ENCODE results near the gene HAPSTR1. TPM values are rescaled to one million over a fixed set of nuclear protein-coding genes. Genes with fewer than 3 reads are reported as not detected.
A peak's percentile ranks its signal among the peaks of the same experiment; 100 is the strongest.
"Not testable (repeated sequence)": the region's sequence is repeated elsewhere in the genome, so short reads cannot be mapped to it uniquely, and the experiment has no call there.

Gene HAPSTR1, protein sequence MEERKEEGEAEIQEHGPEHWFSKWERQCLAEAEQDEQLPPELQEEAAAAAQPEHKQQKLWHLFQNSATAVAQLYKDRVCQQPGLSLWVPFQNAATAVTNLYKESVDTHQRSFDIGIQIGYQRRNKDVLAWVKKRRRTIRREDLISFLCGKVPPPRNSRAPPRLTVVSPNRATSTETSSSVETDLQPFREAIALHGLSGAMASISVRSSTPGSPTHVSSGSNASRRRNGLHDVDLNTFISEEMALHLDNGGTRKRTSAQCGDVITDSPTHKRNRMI
- 54.5 TPM for polyA plus RNA-seq (2013, experiment 1 of 4)
- 63.8 TPM for polyA plus RNA-seq (2013, experiment 2 of 4)
- polyA plus RNA-seq (2013, experiment 3 of 4), result 32.6 TPM
- polyA plus RNA-seq (2013, experiment 4 of 4), result 37.2 TPM

DNA sequence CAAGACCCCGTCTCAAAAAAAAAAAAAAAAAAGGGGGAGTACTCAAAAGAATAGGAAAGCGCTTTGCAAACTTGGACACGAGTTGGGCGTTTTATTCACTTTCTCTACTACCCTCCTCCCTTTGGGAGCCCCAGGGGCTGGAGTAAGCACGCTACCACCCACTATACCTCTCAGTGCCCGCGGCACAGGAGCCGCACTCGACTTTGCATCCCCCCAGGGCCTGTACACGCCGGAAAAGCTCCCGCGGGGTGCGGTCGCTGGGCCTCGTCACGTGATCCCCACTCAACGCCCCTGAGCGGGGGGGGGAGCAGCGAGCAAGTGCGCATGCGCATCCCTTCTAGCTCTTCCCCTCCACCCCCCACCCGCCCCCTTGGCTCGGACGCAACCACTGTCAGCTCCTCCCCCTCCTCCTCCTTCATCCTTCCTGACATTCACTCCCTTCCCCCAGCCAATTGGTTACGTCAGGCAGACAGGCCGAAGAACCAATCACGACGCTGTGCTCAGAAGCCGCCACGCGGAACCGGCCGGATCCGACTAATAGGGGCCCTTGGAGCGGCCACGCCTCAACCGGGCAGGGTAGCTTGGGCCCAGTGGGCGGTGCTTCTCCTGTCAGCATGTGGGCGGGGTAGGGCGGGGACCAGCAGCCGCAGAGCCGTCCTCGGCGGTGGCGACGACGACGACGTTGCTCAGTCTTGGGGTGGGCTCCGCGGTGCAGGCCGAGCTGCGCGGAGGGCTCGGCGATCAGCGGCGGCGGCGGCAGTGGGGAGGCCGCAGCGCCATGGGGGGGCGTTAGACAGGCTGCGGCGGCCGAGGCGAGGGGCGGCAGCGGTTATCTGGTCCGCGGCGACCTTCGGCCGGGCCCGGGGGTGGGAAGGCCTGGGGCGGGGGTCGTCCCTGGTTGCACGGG lies at the start of gene HAPSTR1:
HAPSTR1 (plus strand) TSS at position 685 of the 907 bp plus-strand sequence. CDS start 401 bp downstream, outside the sequence.
- no peaks in the 10 kb centered on the region for H3K9me3 ChIP-seq (ENCODE audit: control insufficient read depth, low read length)
- no peaks in the 10 kb centered on the region for H3K27me3 ChIP-seq (ENCODE audit: control insufficient read depth, insufficient read depth, low read length, poor library complexity, severe bottlenecking)
- H3K4me3 ChIP-seq (ENCODE audit: insufficient read depth, low read depth, low read length), result peak within 1 kb of the TSS; percentile 90
- H3K4me1 ChIP-seq (ENCODE audit: control insufficient read depth, insufficient read depth, low read length), result peaks cover 8% of the 10 kb centered on the region
- H3K36me3 ChIP-seq (ENCODE audit: control insufficient read depth, insufficient read depth, low read length), result no peaks in the 10 kb centered on the region
- 0 to 1% methylated on average over 77 to 79 of the region's 79 CpGs for WGBS, 2 experiments
- peak within 1 kb of the TSS; percentile 48 for H3K27ac ChIP-seq (ENCODE audit: insufficient read depth, low read depth, low read length, poor library complexity, severe bottlenecking)

DNA sequence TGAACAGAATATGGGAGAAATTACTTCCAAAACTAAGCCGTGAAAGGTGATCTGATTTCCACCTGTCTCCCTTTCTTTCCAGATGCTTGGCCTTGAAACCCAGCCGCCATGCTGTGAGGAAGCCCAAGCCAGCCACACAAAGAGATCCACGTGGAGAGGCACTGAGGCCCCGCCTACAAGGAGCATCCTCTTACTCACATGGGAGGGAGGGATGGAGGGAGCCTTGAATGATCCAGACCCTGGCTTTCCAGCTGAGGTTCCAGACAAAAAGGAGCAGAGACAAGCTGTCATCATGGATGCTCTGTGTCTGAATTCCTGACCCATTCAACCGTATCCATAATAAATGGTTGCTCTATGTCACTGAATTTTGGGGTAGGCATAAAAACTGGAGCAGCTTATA lies 48.9 kb upstream of the HAPSTR1 start:
- no peaks in the 10 kb centered on the region for H3K36me3 ChIP-seq (ENCODE audit: control insufficient read depth, insufficient read depth, low read length)
- no peak overlapping the region for H3K4me3 ChIP-seq (ENCODE audit: insufficient read depth, low read depth, low read length)
- H3K27me3 ChIP-seq (ENCODE audit: control insufficient read depth, insufficient read depth, low read length, poor library complexity, severe bottlenecking), result no peaks in the 10 kb centered on the region
- no peak overlapping the region for H3K27ac ChIP-seq (ENCODE audit: insufficient read depth, low read depth, low read length, poor library complexity, severe bottlenecking)
- H3K9me3 ChIP-seq (ENCODE audit: control insufficient read depth, low read length), result no peaks in the 10 kb centered on the region
- H3K4me1 ChIP-seq (ENCODE audit: control insufficient read depth, insufficient read depth, low read length), result no peaks in the 10 kb centered on the region
- 79 to 83% methylated on average over 5 of the region's 5 CpGs for WGBS, 2 experiments

DNA sequence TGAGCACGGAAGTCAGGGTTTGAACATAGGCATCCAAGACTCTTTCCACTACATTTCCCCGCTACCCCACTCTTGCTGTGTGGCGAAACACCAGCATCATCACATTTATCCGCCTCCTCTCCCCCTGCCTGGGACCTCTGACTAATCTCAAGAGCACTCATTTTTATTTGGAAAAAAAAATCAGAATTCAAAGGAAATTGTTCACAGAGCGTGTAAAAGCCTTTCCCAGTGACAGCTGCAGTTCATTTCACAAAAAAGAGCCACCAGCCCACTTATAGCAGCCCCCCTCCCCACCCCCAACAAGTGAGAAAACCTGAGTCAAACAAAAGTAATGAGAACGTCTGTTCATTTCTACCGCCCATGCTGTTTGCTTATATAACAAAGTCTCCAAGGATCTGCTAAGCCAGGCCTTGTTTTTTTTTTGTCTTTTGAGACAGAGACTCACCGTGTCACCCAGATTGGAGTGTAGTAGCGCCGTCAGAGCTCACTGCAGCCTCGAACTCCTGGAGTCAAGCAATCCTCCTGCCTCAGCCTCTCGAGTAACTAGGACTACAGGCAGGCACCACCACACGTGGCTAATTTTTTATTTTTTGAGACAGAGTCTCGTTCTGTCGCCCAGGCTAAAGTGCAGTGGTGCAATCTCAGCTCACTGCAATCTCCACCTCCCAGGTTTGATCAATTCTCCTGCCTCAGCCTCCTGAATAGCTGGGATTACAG lies 48.3 kb upstream of the HAPSTR1 start:
- no peak overlapping the region for H3K27ac ChIP-seq (ENCODE audit: insufficient read depth, low read depth, low read length, poor library complexity, severe bottlenecking)
- no peaks in the 10 kb centered on the region for H3K36me3 ChIP-seq (ENCODE audit: control insufficient read depth, insufficient read depth, low read length)
- no peaks in the 10 kb centered on the region for H3K27me3 ChIP-seq (ENCODE audit: control insufficient read depth, insufficient read depth, low read length, poor library complexity, severe bottlenecking)
- H3K9me3 ChIP-seq (ENCODE audit: control insufficient read depth, low read length), result no peaks in the 10 kb centered on the region
- 92% methylated on average over 15 of the region's 15 CpGs for WGBS, 2 experiments
- H3K4me3 ChIP-seq (ENCODE audit: insufficient read depth, low read depth, low read length), result no peak overlapping the region
- H3K4me1 ChIP-seq (ENCODE audit: control insufficient read depth, insufficient read depth, low read length), result peaks cover 2% of the 10 kb centered on the region

- H3K4me1 ChIP-seq (ENCODE audit: control insufficient read depth, insufficient read depth, low read length); H3K4me3 ChIP-seq (ENCODE audit: insufficient read depth, low read depth, low read length); H3K36me3 ChIP-seq (ENCODE audit: control insufficient read depth, insufficient read depth, low read length); H3K9me3 ChIP-seq (ENCODE audit: control insufficient read depth, low read length); H3K27ac ChIP-seq (ENCODE audit: insufficient read depth, low read depth, low read length, poor library complexity, severe bottlenecking); H3K27me3 ChIP-seq (ENCODE audit: control insufficient read depth, insufficient read depth, low read length, poor library complexity, severe bottlenecking): not testable (repeated sequence)
- 64 to 67% methylated on average over 3 of the region's 3 CpGs for WGBS, 2 experiments
Measured at GRCh38 chr16:9045562-9045961, 45.9 kb upstream of the HAPSTR1 start.

DNA sequence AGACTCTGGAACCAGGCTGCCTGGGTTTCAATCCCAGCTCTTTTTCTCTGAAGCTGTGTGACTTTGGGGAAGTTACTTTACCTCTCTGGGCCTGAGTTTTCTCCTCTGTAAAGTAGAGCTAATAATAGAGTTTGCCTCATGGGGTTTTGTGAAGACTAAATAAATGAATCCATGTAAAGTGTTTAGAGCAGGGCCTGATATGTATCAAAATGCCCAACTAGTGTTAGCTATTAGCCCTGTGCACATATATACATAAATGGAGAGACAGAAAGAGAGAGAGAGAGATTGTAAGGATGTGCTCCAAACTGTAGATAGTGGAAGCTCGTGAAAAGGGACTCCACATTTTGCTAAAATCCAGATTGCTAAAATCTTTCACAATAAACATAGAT lies 44.8 kb upstream of the HAPSTR1 start:
- no peaks in the 10 kb centered on the region for H3K27me3 ChIP-seq (ENCODE audit: control insufficient read depth, insufficient read depth, low read length, poor library complexity, severe bottlenecking)
- H3K4me3 ChIP-seq (ENCODE audit: insufficient read depth, low read depth, low read length), result no peak overlapping the region
- H3K9me3 ChIP-seq (ENCODE audit: control insufficient read depth, low read length), result no peaks in the 10 kb centered on the region
- H3K27ac ChIP-seq (ENCODE audit: insufficient read depth, low read depth, low read length, poor library complexity, severe bottlenecking), result no peak overlapping the region
- no peaks in the 10 kb centered on the region for H3K36me3 ChIP-seq (ENCODE audit: control insufficient read depth, insufficient read depth, low read length)
- peaks cover 5% of the 10 kb centered on the region for H3K4me1 ChIP-seq (ENCODE audit: control insufficient read depth, insufficient read depth, low read length)
- 100% methylated on average over 1 of the region's 1 CpG; no CpG with 5 or more reads in 1 of the 2 experiments for WGBS, 2 experiments

DNA sequence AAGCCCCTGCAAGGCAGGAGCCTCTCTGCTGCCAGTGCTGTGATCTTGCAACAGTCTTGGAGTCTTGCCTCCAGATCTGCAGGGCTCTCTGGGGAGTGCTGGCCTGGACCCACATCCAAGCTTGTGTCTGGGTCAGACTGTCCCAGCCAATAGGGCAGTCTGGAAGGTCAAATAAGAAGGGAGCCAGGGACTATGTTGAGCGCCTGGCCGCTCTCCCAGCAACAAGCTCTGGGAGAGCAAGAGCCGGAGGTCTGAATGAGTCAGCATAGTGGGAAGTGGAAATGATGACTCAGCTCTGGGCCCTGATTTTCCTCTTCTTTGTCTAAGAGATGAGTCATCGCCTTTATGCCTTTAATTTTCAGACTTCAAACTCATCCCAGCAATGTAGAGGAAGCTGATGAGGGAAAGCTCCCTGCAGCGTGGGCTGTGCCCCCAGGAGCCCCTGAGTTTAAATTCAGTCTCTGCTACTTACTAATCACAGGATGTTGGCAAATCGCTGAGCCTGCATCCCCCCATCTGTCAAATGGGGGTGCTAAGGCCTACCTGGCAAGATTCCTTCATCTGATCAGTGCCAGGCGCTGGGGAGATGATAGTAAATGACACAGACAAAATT lies 43.6 kb upstream of the HAPSTR1 start:
- no peak overlapping the region for H3K4me3 ChIP-seq (ENCODE audit: insufficient read depth, low read depth, low read length)

GRCh38 chr16:9048302-9048700 lies 43.1 kb upstream of the HAPSTR1 start:
- Histone ChIP-seq H3K27ac (ENCODE audit: insufficient read depth, low read depth, low read length, poor library complexity, severe bottlenecking) (peak overlapping the region; percentile 63), H3K36me3 (ENCODE audit: control insufficient read depth, insufficient read depth, low read length) (no peaks in the 10 kb centered on the region), H3K4me1 (ENCODE audit: control insufficient read depth, insufficient read depth, low read length) (peaks cover 5% of the 10 kb centered on the region), H3K27me3 (ENCODE audit: control insufficient read depth, insufficient read depth, low read length, poor library complexity, severe bottlenecking) (no peaks in the 10 kb centered on the region), H3K4me3 (ENCODE audit: insufficient read depth, low read depth, low read length) (no peak overlapping the region), H3K9me3 (ENCODE audit: control insufficient read depth, low read length) (no peaks in the 10 kb centered on the region)
- WGBS, 2 experiments, result 74 to 79% methylated on average over 4 of the region's 4 CpGs

More for the DNA sequence above, 43.6 kb upstream of the HAPSTR1 start:
- Histone ChIP-seq H3K36me3 (ENCODE audit: control insufficient read depth, insufficient read depth, low read length) (no peaks in the 10 kb centered on the region), H3K4me1 (ENCODE audit: control insufficient read depth, insufficient read depth, low read length) (peaks cover 5% of the 10 kb centered on the region), H3K9me3 (ENCODE audit: control insufficient read depth, low read length) (no peaks in the 10 kb centered on the region), H3K27me3 (ENCODE audit: control insufficient read depth, insufficient read depth, low read length, poor library complexity, severe bottlenecking) (no peaks in the 10 kb centered on the region), H3K27ac (ENCODE audit: insufficient read depth, low read depth, low read length, poor library complexity, severe bottlenecking) (peak overlapping the region; percentile 63)
- WGBS, 2 experiments, result 50 to 54% methylated on average over 7 of the region's 7 CpGs

- H3K4me1 ChIP-seq (ENCODE audit: control insufficient read depth, insufficient read depth, low read length), result peaks cover 5% of the 10 kb centered on the region
Measured at GRCh38 chr16:9049241-9049640, 42.2 kb upstream of the HAPSTR1 start.

DNA sequence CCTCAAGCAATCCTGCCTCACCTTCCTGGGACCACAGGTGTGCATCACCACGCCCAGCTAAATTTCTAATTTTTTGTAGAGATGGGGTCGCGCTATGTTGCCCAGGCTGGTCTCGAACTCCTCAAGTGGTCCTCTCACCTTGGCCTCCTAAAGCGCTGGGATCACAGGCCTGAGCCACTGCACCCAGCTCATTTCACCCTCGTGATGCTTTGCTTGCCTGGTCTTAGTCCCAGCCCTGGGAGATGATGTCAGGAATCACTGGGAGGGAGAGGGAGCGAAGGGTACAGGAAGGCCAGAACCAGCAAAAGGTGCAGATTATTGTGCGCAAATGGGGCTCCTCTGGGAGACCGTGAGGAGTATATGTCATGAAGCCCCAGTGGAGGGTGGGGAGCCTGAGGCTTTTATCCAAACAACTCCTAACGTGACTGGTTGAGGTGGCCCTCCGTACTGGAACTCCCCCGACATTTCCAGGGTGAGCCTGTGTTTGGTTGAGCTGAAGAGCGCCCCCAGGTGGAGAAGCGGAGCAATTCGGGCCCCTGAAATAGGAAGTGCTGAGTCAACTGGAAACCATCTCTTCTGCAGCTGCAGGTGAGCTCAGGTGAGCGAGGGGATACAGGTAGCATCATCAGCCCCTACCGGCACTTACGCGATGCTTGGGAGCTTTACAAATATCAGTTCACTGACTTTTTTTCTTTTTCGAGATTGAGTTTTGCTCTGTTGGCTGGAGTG lies 41.2 kb upstream of the HAPSTR1 start:
- H3K4me1 ChIP-seq (ENCODE audit: control insufficient read depth, insufficient read depth, low read length), result peaks cover 5% of the 10 kb centered on the region
- H3K4me3 ChIP-seq (ENCODE audit: insufficient read depth, low read depth, low read length), result no peak overlapping the region
- H3K36me3 ChIP-seq (ENCODE audit: control insufficient read depth, insufficient read depth, low read length), result no peaks in the 10 kb centered on the region
- no peak overlapping the region for H3K27ac ChIP-seq (ENCODE audit: insufficient read depth, low read depth, low read length, poor library complexity, severe bottlenecking)
- no peaks in the 10 kb centered on the region for H3K27me3 ChIP-seq (ENCODE audit: control insufficient read depth, insufficient read depth, low read length, poor library complexity, severe bottlenecking)
- WGBS, 2 experiments, result 71 to 72% methylated on average over 20 of the region's 20 CpGs
- H3K9me3 ChIP-seq (ENCODE audit: control insufficient read depth, low read length), result no peaks in the 10 kb centered on the region

More at GRCh38 chr16:9049241-9049640, 42.2 kb upstream of the HAPSTR1 start:
- Histone ChIP-seq H3K4me3 (ENCODE audit: insufficient read depth, low read depth, low read length) (no peak overlapping the region), H3K36me3 (ENCODE audit: control insufficient read depth, insufficient read depth, low read length) (no peaks in the 10 kb centered on the region), H3K9me3 (ENCODE audit: control insufficient read depth, low read length) (no peaks in the 10 kb centered on the region), H3K27ac (ENCODE audit: insufficient read depth, low read depth, low read length, poor library complexity, severe bottlenecking) (no peak overlapping the region), H3K27me3 (ENCODE audit: control insufficient read depth, insufficient read depth, low read length, poor library complexity, severe bottlenecking) (no peaks in the 10 kb centered on the region)
- WGBS, 2 experiments, result 95 to 96% methylated on average over 7 of the region's 7 CpGs
